ENCODE data around the gene RERE.

The RERE gene

DNA sequence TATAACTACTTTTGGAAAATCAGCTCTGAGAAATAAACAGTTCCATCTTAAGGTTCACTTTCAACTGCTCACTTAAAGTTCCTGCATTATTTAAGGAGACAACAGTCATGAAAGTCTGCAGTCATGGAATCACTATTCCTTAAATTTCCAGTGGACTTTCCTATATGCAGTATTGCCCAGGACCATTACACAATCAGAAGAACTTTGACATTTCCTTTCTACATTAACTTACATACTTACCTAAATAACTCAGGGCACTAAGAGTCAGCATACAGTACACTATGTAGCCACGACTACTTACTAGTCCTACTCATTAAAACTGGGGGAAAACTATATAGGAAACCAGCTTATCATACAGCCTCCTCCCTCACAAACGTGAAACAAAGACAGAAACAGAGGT is 279.4 kb downstream of the RERE start:
- in situ Hi-C loops (cut with MboI; ENCODE audit: low sequenced_read_pairs) = no loop called here

- in situ Hi-C loops (cut with MboI; ENCODE audit: low sequenced_read_pairs) = no loop called here
Observed at GRCh38 chr1:8536515-8536914, 280.9 kb downstream of the RERE start.

DNA sequence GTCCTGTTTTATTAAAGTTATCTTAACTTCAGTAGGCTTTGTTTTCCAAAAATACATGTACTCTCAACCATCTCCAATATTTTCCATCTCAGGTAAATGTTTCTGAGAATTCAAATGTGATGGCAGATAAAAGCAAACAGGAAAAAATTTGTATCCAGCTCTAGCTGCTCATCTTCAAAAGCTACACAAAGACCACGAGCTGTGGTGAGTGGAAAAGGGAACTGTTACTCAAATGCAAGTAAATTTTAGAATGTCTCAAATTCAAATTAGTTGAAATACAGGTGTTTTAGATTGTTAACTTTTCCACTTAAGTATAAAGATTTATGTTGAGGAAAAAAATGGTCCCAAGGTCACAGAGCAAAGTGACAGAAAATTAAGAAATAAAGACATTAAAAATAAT is 283.5 kb downstream of the RERE start:
- in situ Hi-C loops (cut with MboI; ENCODE audit: low sequenced_read_pairs) = no loop called here

GRCh38 chr1:8533124-8533523 is 284.3 kb downstream of the RERE start:
- in situ Hi-C loops (cut with MboI; ENCODE audit: low sequenced_read_pairs) = no loop called here

DNA sequence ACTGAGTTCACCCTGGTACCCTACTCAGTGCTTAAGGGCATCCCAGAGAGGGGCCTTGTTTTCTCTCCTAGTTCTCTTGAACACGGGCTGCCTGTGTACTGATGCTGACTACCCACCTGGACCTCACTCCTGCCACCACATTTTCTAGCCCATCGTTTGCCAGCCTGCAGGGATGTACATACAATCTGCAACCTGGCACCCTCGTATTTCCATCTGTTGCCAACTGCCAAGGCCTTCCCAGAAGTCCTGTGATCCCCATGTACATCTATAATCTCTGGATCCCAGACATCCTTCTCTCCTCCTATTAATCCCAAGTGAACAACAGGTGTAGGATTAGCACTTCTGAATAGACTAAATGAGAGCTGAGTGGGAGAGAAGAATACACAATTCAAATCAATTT is 287.5 kb downstream of the RERE start:
- in situ Hi-C loops (cut with MboI; ENCODE audit: low sequenced_read_pairs) = no loop called here

GRCh38 chr1:8527941-8528340 is 289.5 kb downstream of the RERE start:
- in situ Hi-C loops (cut with MboI; ENCODE audit: low sequenced_read_pairs) = no loop called here

DNA sequence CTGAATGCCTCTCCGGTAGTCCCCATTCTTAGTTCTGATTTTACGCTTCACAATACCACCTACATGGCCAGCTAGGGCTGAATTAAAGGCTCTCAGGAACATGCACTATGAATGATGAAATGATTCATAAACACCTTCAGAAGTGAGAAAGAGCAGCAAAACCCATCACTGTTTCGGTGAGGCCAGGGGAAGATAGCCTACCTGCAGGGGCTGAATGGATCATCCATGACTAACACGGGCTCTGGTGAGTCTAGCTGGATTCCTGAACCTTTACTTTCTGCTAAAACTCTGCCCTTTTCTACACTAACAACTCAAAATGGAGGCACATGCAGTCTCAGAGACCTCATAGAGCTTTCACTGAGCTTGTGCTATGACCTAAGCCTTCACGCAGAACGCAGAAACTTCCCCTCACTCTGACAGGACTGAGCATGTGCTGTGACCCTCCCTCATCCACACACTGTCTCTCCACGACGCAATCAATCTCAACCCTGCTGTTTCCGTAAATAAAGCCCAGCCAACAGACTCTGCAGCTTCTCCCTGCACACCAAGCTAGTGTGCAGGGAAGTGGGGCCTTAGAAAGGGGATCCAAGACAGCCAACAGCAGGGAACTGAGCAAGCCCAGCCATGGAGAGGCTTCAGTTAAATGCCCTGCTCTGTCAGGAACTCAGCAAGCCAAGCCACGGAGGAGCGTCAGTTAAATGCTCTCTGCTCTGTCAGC is 291.7 kb downstream of the RERE start:
- in situ Hi-C loops (cut with MboI; ENCODE audit: low sequenced_read_pairs) = no loop called here

- in situ Hi-C loops (cut with MboI; ENCODE audit: low sequenced_read_pairs) = no loop called here
Observed at GRCh38 chr1:8525216-8525557, 292.3 kb downstream of the RERE start.

DNA sequence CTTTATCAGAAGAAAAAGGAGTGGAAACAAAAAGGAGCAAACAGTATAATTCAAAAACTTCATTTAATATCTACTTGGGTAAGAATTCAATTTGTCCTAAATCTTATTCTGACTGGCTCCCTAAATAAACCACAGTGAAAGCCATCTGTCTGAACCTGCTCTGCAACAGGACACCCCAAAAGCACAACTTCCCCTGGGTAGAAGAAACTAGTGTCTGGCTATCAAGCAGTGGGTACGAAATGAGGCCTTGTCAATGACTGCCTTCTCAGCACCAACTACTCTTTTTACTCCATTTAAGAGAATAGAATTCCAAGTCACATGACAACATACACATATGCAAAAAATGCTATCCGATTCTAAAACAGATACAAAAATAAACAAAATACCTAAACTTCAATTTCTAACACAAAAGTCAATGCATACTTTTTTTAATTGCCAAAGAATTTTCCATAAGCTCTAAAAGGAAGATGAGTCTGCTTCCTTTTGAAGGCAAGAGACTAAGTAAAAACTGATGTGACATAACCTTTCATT is 292.7 kb downstream of the RERE start:
- in situ Hi-C loops (cut with MboI; ENCODE audit: low sequenced_read_pairs) = no loop called here

DNA sequence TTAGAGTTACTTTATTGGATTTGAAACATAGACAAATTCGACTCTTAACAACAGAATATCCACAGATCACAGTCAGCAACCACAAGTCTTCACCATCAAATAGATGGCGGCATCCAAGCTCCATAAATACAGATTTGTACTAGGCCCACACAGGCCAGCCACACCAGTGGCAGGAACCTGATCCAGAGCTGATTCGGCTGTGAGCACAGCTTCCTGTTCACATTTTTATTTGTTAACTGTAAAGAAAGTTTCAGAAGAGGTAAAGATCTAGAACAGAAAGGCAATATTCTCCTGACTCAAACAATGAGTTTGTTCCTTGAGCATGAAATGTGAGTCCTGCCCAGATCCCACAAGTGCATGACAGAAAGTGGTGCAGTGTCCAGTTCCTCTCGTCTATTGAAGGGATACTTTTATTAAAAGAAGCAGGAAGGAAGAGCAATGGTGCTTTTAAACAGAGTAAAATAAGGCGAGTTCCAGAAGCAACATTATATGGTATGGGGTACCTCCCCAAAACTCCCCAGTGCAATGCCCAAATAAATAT is 293.7 kb downstream of the RERE start:
- in situ Hi-C loops (cut with MboI; ENCODE audit: low sequenced_read_pairs) = no loop called here

DNA sequence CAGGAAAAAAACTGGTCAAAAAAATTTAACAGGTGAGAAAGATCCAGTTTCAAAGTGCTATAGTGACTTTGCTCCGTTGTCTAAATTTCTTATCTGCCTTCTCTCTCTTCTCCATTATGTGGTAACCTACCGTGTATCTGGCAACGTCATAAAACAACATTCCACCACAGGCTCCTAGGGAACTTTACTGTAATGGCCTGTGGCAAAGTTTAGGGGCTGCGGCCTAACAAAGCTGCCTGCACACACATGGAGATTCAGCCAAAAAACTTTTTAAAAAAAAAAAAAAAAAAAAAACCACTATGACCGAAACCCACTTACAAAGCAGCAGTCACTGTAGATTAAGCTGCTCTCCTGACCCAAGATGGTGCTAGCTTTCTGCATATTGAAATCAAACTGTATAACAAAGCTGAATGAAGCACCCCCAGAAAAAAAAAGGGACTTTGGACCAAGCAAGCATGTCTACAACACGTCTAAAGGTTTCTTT is 296.9 kb downstream of the RERE start:
- in situ Hi-C loops (cut with MboI; ENCODE audit: low sequenced_read_pairs) = no loop called here

GRCh38 chr1:8519167-8519566 is 298.3 kb downstream of the RERE start:
- in situ Hi-C loops (cut with MboI; ENCODE audit: low sequenced_read_pairs) = no loop called here

DNA sequence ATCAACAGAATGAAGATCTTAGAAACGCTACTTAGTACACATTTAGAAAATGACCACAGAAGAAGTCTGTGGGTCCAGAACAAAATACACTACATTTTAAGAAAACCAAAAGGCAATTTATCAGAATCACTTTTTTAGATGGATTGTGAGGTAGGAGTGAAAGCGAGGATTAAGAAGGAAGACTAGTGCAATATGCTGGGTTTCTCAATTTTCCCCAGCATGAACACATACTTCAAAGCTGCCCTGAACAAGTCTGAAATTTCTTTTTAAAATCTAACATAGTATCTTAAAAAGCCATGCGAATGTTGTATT is 299.0 kb downstream of the RERE start:
- in situ Hi-C loops (cut with MboI; ENCODE audit: low sequenced_read_pairs) = no loop called here

DNA sequence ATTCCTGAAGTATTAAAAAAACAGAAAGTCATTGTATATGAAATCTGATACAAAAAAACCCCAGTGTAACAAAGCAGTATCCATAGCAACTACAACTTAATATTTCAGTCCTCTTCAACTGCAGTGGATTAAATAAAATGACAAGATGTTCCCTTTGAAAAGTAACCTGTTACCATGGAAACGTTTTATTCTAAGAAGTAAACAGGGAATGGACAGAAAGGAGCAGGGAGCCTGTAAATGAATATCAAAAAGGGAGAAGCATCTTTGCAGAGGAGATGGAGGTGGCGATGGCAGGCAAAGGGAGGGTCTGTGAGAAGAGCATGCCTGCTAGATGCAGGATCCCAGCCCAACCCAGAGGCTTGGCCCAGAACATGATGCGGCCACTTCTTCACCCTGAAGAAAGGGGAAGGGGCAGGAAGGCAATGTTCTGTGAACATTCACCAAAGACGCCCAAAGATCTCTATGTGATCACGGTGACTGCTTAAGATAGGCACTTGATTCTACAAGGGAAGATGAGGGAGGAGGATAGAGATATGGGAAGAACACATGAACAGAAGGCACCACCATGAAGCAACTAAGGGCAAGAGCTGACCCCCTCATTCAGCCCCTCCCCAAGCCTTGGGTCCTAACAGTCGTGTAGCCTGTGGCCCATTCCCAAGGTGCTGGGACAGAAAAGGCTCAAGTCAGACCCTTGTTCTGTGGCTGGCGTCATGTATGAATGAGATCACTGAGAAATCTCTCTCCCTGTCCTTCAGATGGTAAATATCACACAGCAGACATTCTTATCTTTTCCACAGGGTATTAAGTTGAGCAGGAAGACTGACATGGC is 299.6 kb downstream of the RERE start:
- in situ Hi-C loops (cut with MboI; ENCODE audit: low sequenced_read_pairs) = no loop called here

GRCh38 chr1:8516793-8517556 is 300.5 kb downstream of the RERE start:
- in situ Hi-C loops (cut with MboI; ENCODE audit: low sequenced_read_pairs) = no loop called here

DNA sequence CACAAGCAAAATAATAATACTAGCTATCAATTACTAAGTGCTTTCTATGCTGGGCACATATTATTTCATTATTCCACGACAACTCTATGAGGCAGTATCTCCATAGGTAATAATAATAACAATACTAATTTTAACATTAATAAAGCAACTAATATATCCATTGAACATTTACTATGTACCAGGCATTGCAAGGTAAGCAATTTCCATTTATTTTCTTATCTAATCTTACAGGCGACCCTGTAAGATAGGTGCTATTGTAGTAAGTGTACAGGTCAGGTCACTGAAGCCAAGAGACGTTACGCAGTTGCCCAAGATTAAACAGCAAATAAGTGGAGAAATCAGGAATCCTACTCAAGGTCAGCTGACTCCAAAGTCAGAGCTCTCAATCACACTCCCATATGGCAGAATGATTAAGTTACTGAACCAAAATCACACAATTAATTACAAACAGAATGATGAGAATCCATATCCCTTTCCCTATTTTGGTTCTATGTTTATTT is 301.1 kb downstream of the RERE start:
- in situ Hi-C loops (cut with MboI; ENCODE audit: low sequenced_read_pairs) = no loop called here

DNA sequence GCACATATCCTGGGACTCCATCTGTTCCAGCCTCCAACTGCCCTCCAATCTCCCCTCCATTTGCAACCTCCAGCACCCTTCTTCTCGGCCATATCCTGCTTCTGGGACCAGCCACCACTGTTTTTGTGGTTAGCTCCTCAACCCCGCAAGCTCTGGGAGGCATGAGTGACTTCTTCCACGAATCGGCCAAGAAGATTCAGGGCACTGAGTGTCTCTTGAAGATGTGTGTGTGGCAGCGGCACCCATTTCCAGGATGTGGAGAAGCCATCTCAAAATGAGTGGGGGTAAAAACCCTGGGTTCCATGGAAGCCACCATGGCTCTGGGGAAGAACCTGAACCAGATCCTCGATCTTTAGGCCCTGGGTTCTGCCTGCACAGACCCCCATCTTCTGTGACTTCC is 304.9 kb downstream of the RERE start:
- in situ Hi-C loops (cut with MboI; ENCODE audit: low sequenced_read_pairs) = no loop called here

DNA sequence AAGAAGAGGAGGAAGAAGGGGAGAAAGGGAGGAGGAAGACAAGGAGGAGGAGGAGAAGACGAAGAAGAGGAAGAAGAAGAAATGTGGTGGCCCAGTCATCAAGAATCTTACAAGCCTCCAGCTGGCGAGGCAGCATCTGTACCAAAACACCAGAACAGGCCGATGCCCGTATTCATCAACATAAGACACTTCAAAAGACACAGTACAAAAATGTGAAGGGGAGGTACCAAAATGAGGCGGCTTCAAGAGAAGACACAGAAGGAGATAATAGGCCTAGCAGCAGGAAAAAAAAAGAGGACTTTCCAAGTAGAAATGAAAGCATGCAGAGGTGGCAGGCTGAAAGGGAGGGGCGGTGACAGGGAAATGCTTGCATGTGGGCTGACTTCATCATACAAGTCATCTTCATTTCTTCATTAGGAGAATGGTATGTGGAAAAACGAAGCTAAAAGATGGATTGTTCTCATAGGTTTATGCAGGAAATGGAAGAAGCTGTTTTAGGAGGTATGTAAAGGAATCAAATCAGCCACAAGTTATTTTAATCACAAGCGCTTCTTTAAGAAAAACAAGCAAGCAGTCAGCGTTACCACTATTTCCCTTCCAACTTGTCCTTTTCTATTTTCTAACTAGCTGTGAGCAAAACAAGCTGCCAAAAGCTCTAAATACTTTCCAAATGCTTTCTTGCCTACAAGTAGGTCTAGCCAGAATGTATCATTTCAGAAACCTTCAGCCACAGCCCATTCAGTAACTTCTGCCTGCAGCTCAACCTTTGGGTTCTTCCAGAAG is 307.2 kb downstream of the RERE start:
- in situ Hi-C loops (cut with MboI; ENCODE audit: low sequenced_read_pairs) = no loop called here

- in situ Hi-C loops (cut with MboI; ENCODE audit: low sequenced_read_pairs) = no loop called here
Observed at GRCh38 chr1:8509579-8509978, 307.9 kb downstream of the RERE start.

GRCh38 chr1:8506995-8507615 is 310.3 kb downstream of the RERE start:
- in situ Hi-C loops (cut with MboI; ENCODE audit: low sequenced_read_pairs) = no loop called here
